Left kidney (tissue), 2 donors: Measurements from ENCODE around the gene CAMK1G. TPM values are rescaled to one million over a fixed set of nuclear protein-coding genes. Genes with fewer than 3 reads are reported as not detected.

Experiments used
- DNase-seq: peaks from one replicate; pipeline ENCODE4 v3.0.0-alpha.2; 2013
- polyA plus RNA-seq: library from polyadenylated mRNA; unstranded; fragments of 120-200 nt; gene quantifications from one replicate; pipeline ENCODE4 v1.2.1, GENCODE V29; 2013; ENCODE audit not compliant: insufficient read length

Gene CAMK1G
- polyA plus RNA-seq, 1 donor: 5.2 TPM

DNA sequence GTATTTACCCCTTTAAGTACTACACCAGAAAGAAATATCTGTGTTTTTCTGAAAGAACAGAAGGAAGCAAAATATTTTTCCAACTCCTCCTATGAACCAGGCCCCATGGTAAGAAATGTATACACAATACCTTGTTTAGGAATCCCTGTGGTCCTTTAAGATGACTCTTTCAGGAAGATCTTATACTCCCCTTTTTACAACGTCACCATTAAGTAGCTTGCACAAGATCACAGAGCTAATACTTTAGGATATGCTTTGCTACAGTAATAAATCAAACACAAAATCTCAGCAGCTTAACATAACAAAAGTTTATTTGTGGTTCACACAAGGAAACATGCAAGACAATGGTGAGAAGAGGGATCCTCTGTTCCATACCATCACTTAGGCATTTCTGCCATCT, 77.6 kb downstream of the CAMK1G start:
- no peak for DNase-seq

DNA sequence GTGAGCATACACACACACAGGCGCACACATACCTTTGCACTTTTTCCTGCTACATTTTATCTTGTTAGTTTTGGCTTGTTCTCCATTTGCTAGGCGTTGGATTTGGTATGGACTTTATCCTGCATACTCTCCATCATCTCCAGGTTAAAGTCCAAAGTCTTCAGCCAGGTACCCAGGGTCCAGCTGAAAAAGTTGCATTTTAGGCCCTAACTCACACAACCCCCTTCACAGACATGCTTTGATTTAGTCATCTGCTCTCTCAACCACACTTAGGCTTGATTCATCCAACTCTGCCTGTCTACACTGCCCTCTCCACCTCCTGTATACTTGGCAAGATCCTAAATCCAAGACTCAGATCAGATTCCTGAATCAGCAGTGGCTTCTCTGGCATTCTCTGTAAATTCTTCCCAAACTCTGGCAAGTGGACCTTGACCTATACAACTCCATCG, 79.4 kb downstream of the CAMK1G start:
- no peak for DNase-seq

Other genes with a start within 250 kb of the CAMK1G start
- 0.58 TPM for gene LAMB3, start 68.7 kb downstream of the CAMK1G start, polyA plus RNA-seq
- gene G0S2, start 91.7 kb downstream of the CAMK1G start, polyA plus RNA-seq: 5.3 TPM
- gene HSD11B1, start 121.1 kb downstream of the CAMK1G start, polyA plus RNA-seq: not detected
- 1.7 TPM for gene TRAF3IP3, start 172.3 kb downstream of the CAMK1G start, polyA plus RNA-seq
- 4.3 TPM for gene C1orf74, start 200.8 kb downstream of the CAMK1G start, polyA plus RNA-seq
- gene IRF6, start 222.4 kb downstream of the CAMK1G start, polyA plus RNA-seq: 18.6 TPM
- gene UTP25, start 244.3 kb downstream of the CAMK1G start, polyA plus RNA-seq: 11.9 TPM